H1 (cell line): ENCODE results near the gene THRB.

Experiments used
- CTCF ChIP-seq, 3 experiments: IDR thresholded peaks; 1 replicate in 2 of 3; 2 replicates in 1 of 3; pipeline versions ENCODE4 v1.5.1 to v1.6.1; 2011; ENCODE audit warnings: low read length in 3 of 3, mild to moderate bottlenecking in 3 of 3, inconsistent platforms in 2 of 3, low read depth in 1 of 3, moderate library complexity in 1 of 3; ENCODE audit not compliant: insufficient read depth in 1 of 3; ENCODE audit errors: control extremely low read depth in 1 of 3
- EGR1 ChIP-seq: IDR thresholded peaks from 2 replicates; pipeline ENCODE4 v1.6.1; 2011; ENCODE audit warnings: low read depth, low read length, borderline replicate concordance
- EP300 ChIP-seq, 2 experiments: IDR thresholded peaks; 1 replicate in 1 of 2; 2 replicates in 1 of 2; pipeline ENCODE4 v1.6.1; 2011 to 2012; ENCODE audit warnings: low read depth in 2 of 2, low read length in 2 of 2, mild to moderate bottlenecking in 2 of 2, borderline replicate concordance in 1 of 2, inconsistent platforms in 1 of 2, moderate library complexity in 1 of 2
- EZH2 ChIP-seq: fragments of 200-600 bp; sonication (generic); IDR thresholded peaks from 2 replicates; pipeline ENCODE4 v1.7.1; 2012; ENCODE audit warnings: low read depth, mild to moderate bottlenecking, moderate library complexity, low read length, inconsistent platforms; ENCODE audit not compliant: severe bottlenecking
- HDAC6 ChIP-seq: IDR thresholded peaks from one replicate; pipeline ENCODE4 v1.7.1; 2012; ENCODE audit warnings: low read depth, mild to moderate bottlenecking, inconsistent platforms, low read length, moderate library complexity
- JUND ChIP-seq: IDR thresholded peaks from 2 replicates; pipeline ENCODE4 v1.6.1; 2011; ENCODE audit warnings: mild to moderate bottlenecking, improper control_type of control experiment, low read length
- MAX ChIP-seq: IDR thresholded peaks from 2 replicates; pipeline ENCODE4 v1.6.1; 2012; ENCODE audit warnings: inconsistent platforms
- POLR2A ChIP-seq, 2 experiments: IDR thresholded peaks; 1 replicate in 1 of 2; 2 replicates in 1 of 2; pipeline ENCODE4 v1.6.1; 2011; ENCODE audit warnings: low read depth in 2 of 2, low read length in 2 of 2, mild to moderate bottlenecking in 2 of 2; ENCODE audit errors: control extremely low read depth in 1 of 2
- RAD21 ChIP-seq, 2 experiments: IDR thresholded peaks in 1 of 2; conservative IDR thresholded peaks in 1 of 2; 2 replicates each; pipeline ENCODE4 v1.6.1; 2011; ENCODE audit warnings: low read depth in 2 of 2, low read length in 2 of 2, improper control_type of control experiment in 1 of 2, inconsistent platforms in 1 of 2, mild to moderate bottlenecking in 1 of 2, moderate library complexity in 1 of 2
- RFX5 ChIP-seq: IDR thresholded peaks from 2 replicates; pipeline ENCODE4 v1.6.1; 2011; ENCODE audit warnings: low read depth, low read length, improper control_type of control experiment, borderline replicate concordance
- RNF2 ChIP-seq: fragments of 200-900, 300-1000 bp; sonication (generic); IDR thresholded peaks from 2 replicates; pipeline ENCODE4 v1.7.1; 2016; ENCODE audit warnings: borderline replicate concordance, low read depth, mild to moderate bottlenecking, antibody characterized with exemption, low read length; ENCODE audit not compliant: poor library complexity, severe bottlenecking; ENCODE audit errors: missing control alignments
- TAF7 ChIP-seq: optimal IDR thresholded peaks from 2 replicates; pipeline ENCODE3; 2011; ENCODE audit warnings: low read depth, mild to moderate bottlenecking, inconsistent platforms, low read length, moderate library complexity, borderline replicate concordance
- YY1 ChIP-seq: IDR thresholded peaks from 2 replicates; pipeline ENCODE4 v1.6.1; 2011; ENCODE audit warnings: low read depth, mild to moderate bottlenecking, low read length

DNA sequence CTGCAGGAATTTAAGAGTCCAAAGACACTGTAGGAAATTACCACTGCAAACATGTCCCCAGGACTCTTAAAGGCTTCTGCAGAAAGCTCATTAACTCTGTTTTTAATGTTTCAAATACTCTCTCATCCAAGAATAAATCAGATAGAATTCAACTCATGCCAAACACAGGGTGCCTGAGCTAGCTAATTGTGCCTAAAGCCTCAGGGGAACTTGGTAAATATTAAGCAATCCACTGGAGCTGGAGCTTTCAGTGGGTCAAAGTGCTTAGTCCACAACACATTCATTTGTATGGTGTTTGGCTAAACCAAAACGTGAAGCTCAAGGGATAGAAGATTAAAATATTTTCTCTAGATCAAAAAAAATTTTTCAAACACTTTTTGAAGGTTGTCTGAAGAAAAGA, 131.4 kb downstream of the THRB start:
- no peak for TF ChIP-seq CTCF (IDR thresholded peaks at IDR 0.05; ENCODE audit: control extremely low read depth in 1 of 3, insufficient read depth in 1 of 3, low read depth in 1 of 3, low read length in 3 of 3)
- no peak for TF ChIP-seq EP300 (IDR thresholded peaks at IDR 0.05; ENCODE audit: borderline replicate concordance in 1 of 2, low read depth in 2 of 2, low read length in 2 of 2)
- TF ChIP-seq POLR2A (IDR thresholded peaks at IDR 0.05; ENCODE audit: control extremely low read depth in 1 of 2, low read depth in 2 of 2, low read length in 2 of 2), result no peak
- no peak for TF ChIP-seq TAF7
- no peak for TF ChIP-seq RFX5
- no peak for TF ChIP-seq EZH2
- no peak for TF ChIP-seq JUND
- TF ChIP-seq MAX, result no peak
- no peak for TF ChIP-seq EGR1
- no peak for TF ChIP-seq HDAC6
- no peak for TF ChIP-seq RNF2
- no peak for TF ChIP-seq YY1
- no peak for TF ChIP-seq RAD21 (IDR thresholded peaks at IDR 0.05 in 1 of 2, conservative IDR thresholded peaks at IDR 0.05 in 1 of 2; ENCODE audit: low read depth in 2 of 2, low read length in 2 of 2)
